Measurements from ENCODE around the gene UNK. TPM values are rescaled to one million over a fixed set of nuclear protein-coding genes. Genes with fewer than 3 reads are reported as not detected.
A peak's percentile ranks its signal among the peaks of the same experiment; 100 is the strongest.

Gene UNK
- total RNA-seq, 1 donor = 30.2 TPM

GRCh38 chr17:75740215-75740614 is 44.4 kb upstream of the UNK start:
- no peak for TF ChIP-seq CTCF (IDR thresholded peaks at IDR 0.05; ENCODE audit: insufficient read depth, low read length)
- DNase-seq (ENCODE audit: low read depth) = no peak
- H3K4me3 ChIP-seq (ENCODE audit: low read depth, low read length) = no peak overlapping the region

GRCh38 chr17:75740631-75741077 is 44.0 kb upstream of the UNK start:
- H3K4me3 ChIP-seq (ENCODE audit: low read depth, low read length) = no peak overlapping the region
- no peak for DNase-seq (ENCODE audit: low read depth)
- no peak for TF ChIP-seq CTCF (IDR thresholded peaks at IDR 0.05; ENCODE audit: insufficient read depth, low read length)

- H3K4me3 ChIP-seq (ENCODE audit: low read depth, low read length) = no peak overlapping the region
- no peak for TF ChIP-seq CTCF (IDR thresholded peaks at IDR 0.05; ENCODE audit: insufficient read depth, low read length)
- no peak for DNase-seq (ENCODE audit: low read depth)
Measured at GRCh38 chr17:75742337-75742736, 42.3 kb upstream of the UNK start.

GRCh38 chr17:75743625-75744206 is 40.9 kb upstream of the UNK start:
- no peak overlapping the region for H3K4me3 ChIP-seq (ENCODE audit: low read depth, low read length)
- DNase-seq (ENCODE audit: low read depth) = no peak
- TF ChIP-seq CTCF (IDR thresholded peaks at IDR 0.05; ENCODE audit: insufficient read depth, low read length) = no peak

GRCh38 chr17:75748706-75749105 is 35.9 kb upstream of the UNK start:
- TF ChIP-seq CTCF (IDR thresholded peaks at IDR 0.05; ENCODE audit: insufficient read depth, low read length) = no peak
- no peak overlapping the region for H3K4me3 ChIP-seq (ENCODE audit: low read depth, low read length)
- no peak for DNase-seq (ENCODE audit: low read depth)

- H3K4me3 ChIP-seq (ENCODE audit: low read depth, low read length) = no peak overlapping the region
- DNase-seq (ENCODE audit: low read depth) = peak; percentile 71
- peak; percentile 86 for TF ChIP-seq CTCF (IDR thresholded peaks at IDR 0.05; ENCODE audit: insufficient read depth, low read length)
Measured at GRCh38 chr17:75749545-75750389, 34.8 kb upstream of the UNK start.

Data from fibroblast of the aortic adventitia (primary cell).